Endometrial microvascular endothelial cells (primary cell): ENCODE results near the gene CCDC93. TPM values are rescaled to one million over a fixed set of nuclear protein-coding genes. Genes with fewer than 3 reads are reported as not detected.
"Not testable (repeated sequence)": the region's sequence is repeated elsewhere in the genome, so short reads cannot be mapped to it uniquely, and the experiment has no call there.

Source experiments
- in situ Hi-C: cut with HindIII; loops from 2 replicates; pipeline ENCODE4 v1.10.0; 2017; ENCODE audit warnings: low sequenced_read_pairs, low pct_unique_long_range_greater_than_20kb; ENCODE audit errors: inconsistent ontology term
- total RNA-seq: library from RNA; depleted of rRNA; stranded (reverse); fragments of >200 nt; gene quantifications from one replicate; pipeline ENCODE4 v1.2.3, GENCODE V29; 2015; ENCODE audit errors: inconsistent ontology term

Gene CCDC93
- total RNA-seq, 1 donor from 2014 or later, result 16.4 TPM

DNA sequence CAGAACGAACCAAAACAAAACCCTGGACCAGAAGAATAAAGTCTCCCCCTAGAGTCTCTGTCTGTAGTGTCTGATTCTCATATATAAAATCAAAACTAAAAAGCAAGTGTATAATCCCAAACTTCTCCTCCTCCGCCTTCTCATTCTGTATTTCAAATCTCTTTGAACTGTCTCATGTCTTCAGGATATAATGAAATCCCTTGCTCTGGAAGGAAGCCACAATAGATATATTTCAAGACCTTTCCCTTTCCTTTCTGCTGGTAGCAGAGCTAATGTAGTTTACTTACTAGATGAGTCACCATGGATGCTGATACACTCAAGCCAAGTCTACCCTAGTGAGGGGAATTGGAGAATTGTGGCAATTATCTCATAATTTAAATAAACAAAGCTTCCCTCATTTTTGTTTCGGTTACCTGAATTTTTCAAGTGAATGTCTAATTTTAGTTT is 33.5 kb upstream of the CCDC93 start:
- in situ Hi-C loops, result no loop called here

DNA sequence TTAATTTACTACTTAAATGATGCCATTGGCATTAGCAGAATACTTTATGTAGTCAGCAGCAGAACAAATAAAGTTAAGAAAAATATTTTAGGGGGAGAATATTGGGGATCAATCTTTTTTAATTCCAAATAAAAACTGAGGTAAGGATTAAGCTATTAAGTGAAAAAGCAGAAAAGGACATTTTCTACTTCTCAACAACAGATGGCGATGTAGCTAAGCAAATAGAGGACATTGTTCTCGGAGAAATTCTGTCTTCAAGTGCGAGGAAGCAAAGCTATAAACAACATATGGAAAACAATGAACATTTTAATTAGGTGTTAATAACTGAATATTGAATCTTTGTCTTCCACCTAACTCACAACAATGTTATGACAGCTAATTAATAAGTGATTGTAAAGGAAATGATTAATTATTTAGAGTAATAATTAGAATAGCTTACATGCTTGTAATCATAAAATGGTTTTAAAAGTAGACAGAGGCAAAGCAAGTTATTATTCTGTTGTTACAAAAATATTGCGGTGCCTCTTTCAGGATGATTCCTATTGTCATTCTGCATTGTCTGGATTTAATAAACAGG is 32.9 kb upstream of the CCDC93 start:
- in situ Hi-C loops, result no loop called here

DNA sequence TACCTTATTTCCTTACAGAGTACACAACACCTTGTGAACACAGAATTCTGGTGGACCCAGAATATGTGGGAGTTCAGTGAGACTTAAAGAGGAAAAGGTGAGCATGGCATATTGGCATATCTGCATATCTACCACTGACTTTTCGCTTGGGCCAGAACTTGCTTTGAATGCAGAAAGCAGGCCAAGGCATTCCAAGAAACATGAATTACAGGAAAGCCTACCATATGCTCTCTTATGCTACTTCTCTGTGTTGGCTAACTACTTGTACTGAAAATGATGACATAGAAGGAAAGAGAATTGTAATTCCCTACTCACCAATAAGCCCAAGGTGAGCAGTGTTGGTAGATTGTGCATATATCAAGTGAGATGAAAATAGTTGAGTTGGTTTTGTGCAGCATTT is 31.4 kb upstream of the CCDC93 start:
- in situ Hi-C loops, result no loop called here

DNA sequence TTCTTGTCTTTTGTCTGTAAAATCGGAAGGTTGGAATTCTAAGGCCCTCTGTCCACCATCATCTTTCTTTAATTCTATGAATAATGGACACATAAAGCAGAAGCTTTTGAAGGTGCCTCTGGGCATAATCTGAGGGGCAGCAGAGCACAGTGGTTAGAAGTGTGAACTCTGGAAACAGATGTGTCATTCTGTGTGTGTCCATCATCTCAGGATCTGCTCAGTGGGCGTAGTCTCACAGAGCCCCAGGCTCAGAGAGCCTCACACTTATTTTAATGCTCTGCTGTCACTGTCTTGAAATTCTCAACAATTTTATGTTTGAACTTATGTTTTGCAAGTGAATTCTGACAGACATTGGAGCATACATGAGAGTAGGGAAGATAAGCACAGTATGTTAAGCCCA is 31.0 kb upstream of the CCDC93 start:
- in situ Hi-C loops, result no loop called here

DNA sequence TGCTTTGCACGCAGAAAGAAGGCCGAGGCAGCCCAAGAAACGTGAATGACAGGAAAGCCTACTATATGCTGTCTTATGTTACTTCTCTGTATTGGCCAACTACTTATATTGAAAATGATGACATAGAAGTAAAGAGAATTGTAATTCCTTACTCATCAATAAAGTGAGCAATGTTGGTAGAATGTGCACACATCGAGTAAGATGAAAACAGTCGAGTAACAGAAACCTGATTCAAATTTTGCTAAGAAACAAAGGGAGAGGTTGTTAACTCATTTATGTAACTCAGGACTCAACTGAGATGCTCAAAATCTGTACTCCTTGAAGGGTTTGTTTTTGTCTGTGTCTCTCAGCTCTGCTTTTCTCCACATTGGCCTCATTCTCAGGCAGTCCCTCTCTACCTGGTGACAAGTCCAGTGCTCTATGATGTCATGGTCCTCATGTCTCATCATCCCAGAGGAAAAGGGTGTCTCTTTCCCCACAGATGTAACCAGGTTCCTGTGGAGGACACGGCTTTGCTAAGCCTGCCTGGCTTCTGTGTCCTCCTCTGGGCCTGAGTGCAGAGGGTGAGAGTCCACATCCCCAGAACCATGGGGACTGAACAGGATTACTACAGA is 30.3 kb upstream of the CCDC93 start:
- in situ Hi-C loops, result no loop called here

DNA sequence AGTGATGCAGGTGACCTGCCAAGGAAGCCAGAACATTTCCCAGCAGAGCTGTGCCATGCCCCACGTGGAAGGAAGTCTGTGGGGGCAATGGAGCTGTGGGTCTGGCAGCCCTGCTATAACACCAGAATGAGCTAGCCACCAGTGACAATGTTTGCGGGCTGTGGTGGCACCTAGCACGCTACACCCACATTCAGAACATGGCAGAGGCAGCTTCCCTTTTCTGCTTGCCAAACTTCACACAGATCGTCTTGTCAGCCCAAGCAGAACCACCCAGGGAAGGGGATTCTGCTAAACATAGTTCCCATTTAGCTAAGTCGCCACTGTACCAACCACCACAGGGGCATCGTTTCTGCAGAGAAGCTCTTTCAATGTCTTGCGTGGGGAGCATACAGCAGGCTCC is 27.0 kb upstream of the CCDC93 start:
- in situ Hi-C loops, result no loop called here

DNA sequence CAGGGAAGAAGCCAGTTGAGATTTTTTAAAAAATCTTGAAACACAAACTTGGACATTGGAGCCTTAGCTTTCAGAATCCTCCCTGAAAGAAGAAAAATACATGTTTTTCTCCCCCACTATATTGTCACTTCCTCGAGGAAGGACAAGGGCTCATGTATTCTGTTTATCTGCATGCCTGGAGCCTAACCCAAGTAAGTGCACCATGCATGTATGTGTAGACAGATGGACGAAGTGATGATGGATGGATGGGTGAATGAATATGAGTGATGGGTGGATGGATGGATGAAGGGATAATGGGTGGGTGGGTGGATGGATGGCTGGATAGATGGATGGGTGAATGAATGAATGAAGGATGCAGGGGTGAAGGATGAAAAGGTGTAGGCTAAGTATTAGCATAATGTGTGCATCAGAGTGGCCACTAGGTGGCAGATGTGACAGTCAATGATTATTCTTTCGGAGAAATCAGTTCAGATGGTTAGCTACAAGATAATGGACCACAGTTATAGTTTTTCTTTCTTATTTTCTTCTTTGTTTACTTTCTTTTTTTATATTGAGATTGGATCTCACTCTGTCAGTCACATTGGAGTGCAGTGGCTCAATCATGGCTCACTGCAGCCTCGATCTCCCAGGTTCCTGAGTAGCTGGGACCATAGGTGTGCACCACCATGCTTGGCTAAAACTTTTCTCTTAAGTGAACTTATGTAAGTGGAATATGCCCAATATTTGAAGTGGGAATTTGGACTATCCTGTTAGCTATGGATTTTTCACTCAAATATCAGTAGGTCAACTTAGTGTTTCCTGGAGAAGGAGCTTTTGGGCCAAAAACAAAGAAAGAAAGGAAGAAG is 18.5 kb upstream of the CCDC93 start:
- in situ Hi-C loops, result no loop called here

DNA sequence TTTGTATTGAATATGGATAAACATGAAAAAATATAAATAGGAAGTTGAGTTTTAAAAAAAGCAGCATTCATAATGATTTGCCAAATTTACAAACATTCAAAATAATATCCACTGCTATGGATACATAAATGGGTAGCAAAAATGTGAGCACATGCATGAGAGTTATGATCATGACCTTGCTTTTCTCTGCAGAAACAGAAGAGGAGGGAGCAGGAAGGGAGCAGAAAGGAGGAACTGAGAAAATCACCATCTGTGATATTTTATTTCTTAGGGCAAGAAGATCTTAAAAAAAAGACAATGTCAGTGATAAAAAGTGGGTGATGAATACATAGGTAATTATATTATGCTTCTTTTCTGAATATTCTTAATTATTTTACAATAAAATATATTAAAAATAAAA is 17.7 kb upstream of the CCDC93 start:
- in situ Hi-C loops, result no loop called here

DNA sequence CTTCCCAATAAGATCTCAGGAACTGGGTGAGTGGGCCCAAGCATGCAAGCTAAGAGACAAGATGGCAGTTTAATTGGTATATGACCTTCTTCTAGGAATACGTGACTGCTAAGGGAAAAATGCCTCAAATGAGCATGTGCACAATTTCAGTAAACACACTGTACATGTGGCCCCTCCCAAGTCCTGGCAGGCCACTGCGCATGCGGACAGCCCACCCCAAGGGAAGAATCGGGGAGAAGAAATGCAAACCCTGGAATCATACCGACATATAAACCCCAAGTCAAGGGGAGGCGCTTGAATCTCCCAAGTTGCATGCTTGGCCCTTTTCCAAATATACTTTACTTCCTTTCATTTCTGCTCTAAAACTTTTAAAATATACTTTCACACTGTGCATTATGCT is 15.2 kb upstream of the CCDC93 start:
- in situ Hi-C loops, result no loop called here

DNA sequence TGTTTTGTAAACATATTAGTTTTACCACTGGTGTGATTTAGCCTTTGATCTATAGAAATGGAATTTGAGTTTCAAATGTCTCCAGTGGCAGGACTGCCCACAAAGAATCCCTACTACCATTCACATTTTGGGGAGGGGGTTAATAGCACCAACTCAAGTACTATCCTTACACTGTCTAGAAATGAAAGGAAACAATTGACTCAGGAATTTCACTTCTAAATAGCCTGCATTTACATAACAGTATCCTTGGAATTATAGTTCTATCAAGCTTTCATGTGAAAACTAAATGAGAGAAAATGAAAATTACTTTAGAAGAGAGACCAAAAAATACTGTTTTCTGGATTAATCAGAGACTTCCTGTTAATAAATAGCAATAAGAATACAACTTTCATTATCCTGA is 7.5 kb upstream of the CCDC93 start:
- in situ Hi-C loops, result no loop called here

DNA sequence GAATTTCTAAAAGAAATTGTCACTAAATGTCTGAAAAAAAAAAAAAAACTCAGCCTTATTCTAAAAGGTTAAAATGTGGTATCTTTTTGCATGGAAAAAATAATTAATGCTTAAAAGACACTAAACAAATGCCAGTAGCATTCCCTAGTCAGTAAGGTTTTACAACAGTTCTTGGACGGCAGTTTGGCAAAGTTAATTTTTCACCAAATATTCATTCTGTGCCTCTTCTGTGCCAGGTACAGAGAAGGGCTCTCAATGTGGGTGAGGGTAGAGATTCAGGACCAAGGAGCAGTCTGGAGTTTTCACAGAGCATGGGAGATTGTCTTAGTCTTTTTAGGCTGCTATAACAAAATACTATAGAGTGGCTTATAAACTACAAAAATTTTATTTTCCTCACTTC is 6.0 kb upstream of the CCDC93 start:
- in situ Hi-C loops, result no loop called here

DNA sequence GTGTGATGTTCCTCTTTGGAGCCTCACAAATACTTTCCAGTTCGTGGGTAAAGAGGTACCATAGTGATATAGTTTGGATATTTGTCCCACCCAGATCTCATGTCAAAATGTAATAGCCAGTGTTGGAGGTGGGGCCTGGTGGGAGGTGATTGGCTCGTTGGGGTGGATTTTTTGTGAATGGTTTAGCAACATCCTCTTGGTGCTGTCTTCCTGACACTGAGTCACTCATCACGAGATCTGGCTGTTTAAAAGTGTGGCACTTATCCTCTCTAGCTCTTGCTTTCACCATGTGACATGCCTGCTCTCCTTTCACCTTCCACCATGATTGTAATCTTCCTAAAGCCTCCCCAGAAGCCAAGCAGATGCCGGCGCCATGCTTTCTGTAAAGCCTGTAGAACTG is 3.0 kb upstream of the CCDC93 start:
- in situ Hi-C loops, result no loop called here

DNA sequence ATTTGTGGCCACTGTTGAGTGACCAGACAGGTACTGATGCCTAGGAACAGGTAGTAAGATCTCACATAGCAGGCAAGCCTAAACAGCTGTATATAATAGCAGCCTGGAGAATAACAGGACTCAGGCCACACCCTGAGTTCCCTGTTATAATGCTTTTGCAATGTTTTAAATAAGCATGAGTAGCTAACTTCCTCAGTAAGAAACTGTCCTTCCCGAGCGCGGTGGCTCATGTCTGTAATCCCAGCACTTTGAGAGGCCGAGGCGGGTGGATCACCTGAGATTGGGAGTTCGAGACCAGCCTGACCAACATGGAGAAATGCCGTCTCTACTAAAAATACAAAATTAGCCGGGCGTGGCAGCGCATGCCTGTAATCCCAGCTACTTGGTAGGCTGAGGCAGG is 1.9 kb upstream of the CCDC93 start:
- in situ Hi-C loops, result not testable (repeated sequence)

DNA sequence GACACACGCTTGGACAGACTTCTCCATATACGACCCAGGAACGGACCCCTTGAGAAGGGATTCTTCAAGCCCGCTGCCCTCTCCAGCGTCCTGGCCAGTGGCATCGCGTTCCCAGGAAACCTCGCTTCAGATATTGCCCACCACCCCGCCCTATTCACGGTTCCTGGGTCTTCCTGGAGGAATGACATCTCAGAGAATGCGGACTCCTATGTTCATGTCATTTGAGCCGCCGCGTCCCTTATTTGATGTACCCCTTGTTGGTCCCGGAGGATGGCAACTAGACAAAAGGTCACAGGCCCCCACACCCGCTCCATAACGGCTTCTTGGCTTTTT is 588 bp upstream of the CCDC93 start:
- in situ Hi-C loops, result no loop called here

DNA sequence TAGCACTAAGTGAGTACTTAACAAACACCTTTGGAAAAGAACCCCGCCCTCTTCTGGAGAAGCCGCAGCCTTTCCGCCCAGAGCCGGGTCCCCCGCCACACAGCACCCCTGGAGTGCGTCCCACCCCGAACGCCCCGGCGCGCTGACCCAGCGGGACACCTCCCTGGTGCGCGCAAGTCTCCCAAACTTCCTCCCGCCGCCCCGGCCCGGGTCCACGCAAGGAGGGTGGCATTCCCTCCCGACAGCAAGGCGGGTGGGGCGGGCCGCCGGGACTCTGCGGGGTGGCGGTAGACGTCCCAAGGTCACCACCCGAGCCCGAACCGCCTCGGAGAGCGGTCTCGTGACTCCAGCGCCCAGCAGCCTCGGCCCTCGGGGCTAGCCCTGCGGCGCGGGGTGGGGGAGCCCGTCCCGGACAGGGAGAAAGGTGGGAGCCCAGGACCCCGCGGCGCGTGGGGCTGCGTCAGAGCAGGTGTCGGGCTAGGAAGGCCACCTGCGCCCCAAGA is 598 bp downstream of the CCDC93 start:
- in situ Hi-C loops, result no loop called here

DNA sequence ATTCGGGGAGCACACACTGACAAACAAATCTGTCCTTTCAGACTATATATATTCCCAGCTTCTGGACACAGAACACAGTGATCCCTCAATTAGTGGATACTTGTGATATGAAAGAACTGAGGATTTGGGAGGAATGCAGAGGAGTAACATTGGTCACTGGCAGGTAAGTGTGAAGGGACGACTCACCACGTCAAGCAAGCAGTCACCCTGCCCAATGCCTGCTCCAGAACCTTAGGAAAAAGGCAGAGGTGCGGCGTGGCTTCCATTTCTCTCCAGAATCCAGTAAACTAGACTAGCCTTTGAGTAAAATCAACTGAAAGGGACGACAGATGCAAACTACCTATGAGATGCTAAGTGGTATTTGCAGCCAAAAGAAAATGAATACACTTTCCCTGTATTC is 1.1 kb downstream of the CCDC93 start:
- in situ Hi-C loops, result no loop called here

DNA sequence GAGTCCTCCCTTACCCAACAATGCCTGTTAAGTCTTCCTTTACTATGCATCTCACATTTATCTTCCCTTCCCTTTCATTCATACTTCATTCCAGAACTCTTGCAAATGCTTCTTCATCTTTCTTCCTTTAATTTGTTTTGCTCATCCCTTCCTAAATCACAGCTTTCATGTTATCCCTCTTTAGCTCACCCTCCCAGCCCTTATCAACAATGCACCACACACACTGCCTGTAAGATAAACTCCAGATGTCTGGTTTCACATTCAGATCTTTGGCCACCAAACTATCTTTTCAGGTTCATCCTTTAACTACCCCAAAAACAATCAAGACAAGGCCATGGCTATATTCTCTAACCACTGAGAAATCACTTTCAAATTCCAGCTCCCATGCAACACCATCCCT is 3.4 kb downstream of the CCDC93 start:
- in situ Hi-C loops, result no loop called here

DNA sequence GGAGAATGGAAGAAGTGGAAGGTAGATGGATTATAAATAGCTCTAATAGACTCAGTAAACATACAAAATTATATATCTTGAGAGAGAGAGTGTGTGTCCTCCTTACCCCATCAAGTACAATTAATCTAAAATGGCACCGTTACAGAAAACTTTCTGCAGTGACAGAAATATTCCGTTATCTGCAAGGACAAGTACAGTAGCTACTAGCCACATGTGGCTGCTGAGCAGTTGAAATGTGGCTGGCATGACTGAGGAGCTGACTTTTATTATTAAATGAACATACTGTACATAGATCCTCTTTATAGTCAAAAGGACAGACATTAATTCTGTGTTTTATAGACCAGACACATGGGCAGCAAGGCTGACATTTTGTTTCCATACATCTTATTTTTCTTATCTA is 7.0 kb downstream of the CCDC93 start:
- in situ Hi-C loops, result no loop called here

DNA sequence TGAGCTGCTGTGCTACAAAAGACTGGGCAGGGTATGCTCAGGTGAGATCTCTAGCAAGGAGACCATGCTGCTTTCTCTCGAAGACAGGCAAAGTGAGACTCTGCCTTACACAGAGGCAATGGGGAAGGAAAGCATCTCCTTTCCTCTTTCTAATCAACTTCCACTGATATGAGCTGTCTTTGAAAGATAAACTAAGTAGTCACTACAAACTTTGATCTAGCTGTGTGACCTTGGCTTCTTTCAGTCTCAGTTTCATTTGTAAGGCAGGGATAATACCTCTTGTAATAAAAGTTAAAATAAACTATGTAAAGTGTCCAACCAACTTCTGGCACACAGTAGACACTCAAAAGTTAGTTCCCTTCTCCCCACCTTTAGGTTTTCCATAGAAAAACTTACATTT is 7.5 kb downstream of the CCDC93 start:
- in situ Hi-C loops, result no loop called here

DNA sequence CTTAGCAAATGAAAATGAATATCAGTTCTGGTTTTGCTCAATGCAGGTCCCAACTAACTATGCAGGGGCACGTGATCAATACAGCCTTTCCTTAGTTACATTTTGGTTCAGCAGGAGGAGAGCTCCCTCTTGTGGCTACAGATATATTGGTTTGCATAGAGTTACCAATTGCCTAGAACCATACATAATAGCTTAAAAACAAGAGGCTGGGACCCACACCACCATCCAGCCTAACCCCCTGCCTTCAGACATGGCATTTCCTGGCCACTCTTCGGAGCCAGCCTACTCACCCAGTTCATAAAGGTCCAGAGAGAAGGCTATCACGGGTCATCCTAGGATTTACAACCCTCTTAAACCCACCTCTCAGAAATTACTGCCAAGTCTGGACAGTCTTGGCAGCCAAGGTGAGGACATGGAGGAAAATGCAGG is 10.5 kb downstream of the CCDC93 start:
- in situ Hi-C loops, result no loop called here
